GM12875 (cell line): ENCODE data around the gene CALML6.

Experiments
- H3K4me3 ChIP-seq: one replicate; pipeline ENCODE4 v1.5.1; 2011; ENCODE audit warnings: low read depth, low read length, control low read depth
- CTCF ChIP-seq: IDR thresholded peaks from 2 replicates; pipeline ENCODE4 v1.5.1; 2011; ENCODE audit warnings: low read depth, mild to moderate bottlenecking, control low read depth, inconsistent platforms, low read length, moderate library complexity, borderline replicate concordance; ENCODE audit not compliant: insufficient read depth

CALML6 gene

GRCh38 chr1:1893291-1893985 lies 21.6 kb upstream of the CALML6 start:
- H3K4me3 ChIP-seq, result no peak overlapping the region
- TF ChIP-seq CTCF, result no peak

GRCh38 chr1:1893997-1894353 lies 21.1 kb upstream of the CALML6 start:
- H3K4me3 ChIP-seq, result no peak overlapping the region
- no peak for TF ChIP-seq CTCF

- H3K4me3 ChIP-seq, result no peak overlapping the region
- TF ChIP-seq CTCF, result no peak
Observed at GRCh38 chr1:1894354-1895059, 20.6 kb upstream of the CALML6 start.

- no peak for TF ChIP-seq CTCF
- no peak overlapping the region for H3K4me3 ChIP-seq
Observed at GRCh38 chr1:1895060-1895418, 20.0 kb upstream of the CALML6 start.

- no peak for TF ChIP-seq CTCF
- H3K4me3 ChIP-seq, result no peak overlapping the region
Observed at GRCh38 chr1:1895456-1896336, 19.4 kb upstream of the CALML6 start.

- no peak for TF ChIP-seq CTCF
Observed at GRCh38 chr1:1898246-1898933, 16.7 kb upstream of the CALML6 start.

More at GRCh38 chr1:1898246-1898933, 16.7 kb upstream of the CALML6 start:
- H3K4me3 ChIP-seq, result no peak overlapping the region
